GM12874 (cell line): ENCODE data around the gene BMPR2.

Source experiments
- TF ChIP-seq, protein P1 (sequence below): IDR thresholded peaks from 2 replicates; pipeline ENCODE4 v1.5.1; 2011; ENCODE audit warnings: low read depth, mild to moderate bottlenecking, control low read depth, low read length, moderate library complexity; ENCODE audit not compliant: insufficient read depth

Gene BMPR2

GRCh38 chr2:202479090-202479489 lies 103.0 kb downstream of the BMPR2 start:
- TF ChIP-seq, protein P1, sequence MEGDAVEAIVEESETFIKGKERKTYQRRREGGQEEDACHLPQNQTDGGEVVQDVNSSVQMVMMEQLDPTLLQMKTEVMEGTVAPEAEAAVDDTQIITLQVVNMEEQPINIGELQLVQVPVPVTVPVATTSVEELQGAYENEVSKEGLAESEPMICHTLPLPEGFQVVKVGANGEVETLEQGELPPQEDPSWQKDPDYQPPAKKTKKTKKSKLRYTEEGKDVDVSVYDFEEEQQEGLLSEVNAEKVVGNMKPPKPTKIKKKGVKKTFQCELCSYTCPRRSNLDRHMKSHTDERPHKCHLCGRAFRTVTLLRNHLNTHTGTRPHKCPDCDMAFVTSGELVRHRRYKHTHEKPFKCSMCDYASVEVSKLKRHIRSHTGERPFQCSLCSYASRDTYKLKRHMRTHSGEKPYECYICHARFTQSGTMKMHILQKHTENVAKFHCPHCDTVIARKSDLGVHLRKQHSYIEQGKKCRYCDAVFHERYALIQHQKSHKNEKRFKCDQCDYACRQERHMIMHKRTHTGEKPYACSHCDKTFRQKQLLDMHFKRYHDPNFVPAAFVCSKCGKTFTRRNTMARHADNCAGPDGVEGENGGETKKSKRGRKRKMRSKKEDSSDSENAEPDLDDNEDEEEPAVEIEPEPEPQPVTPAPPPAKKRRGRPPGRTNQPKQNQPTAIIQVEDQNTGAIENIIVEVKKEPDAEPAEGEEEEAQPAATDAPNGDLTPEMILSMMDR = no peak

- TF ChIP-seq, protein P1 = no peak
Measured at GRCh38 chr2:202479610-202480009, 103.5 kb downstream of the BMPR2 start.

DNA sequence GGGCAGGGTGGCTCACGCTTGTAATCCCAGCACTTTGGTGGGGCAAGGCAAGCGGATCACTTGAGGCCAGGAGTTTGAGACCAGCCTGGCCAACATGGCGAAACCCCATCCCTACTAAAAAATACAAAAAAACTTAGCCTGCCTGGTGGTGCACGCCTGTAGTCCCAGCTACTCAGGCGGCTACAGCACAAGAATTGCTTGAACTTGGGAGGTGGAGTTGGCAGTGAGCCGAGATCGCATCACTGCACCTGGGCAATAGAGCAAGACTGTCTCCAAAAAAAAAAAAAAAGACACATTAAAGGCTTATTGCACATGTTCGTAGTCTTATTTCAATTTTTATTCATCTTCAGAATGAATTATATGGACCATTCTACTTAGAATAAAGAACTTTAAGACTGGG lies 110.2 kb downstream of the BMPR2 start:
- TF ChIP-seq, protein P1 = no peak

DNA sequence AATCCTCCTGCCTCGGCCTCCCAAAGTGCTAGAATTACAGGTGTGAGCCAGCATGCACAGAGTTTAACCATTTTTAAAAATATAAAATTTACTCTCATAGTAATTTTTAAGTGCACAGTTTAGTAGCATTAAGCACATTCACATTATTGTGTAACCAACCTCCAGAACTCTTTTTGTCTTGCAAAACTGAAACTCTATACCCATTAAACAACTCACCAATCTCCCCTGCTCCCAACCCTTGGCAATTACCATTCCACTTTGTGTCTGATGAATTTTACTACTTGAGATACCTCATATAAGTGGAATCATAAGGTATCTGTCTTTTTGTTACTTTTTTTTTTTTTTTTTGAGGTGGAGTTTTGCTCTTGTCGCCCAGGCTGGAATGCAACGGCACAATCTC lies 112.5 kb downstream of the BMPR2 start:
- TF ChIP-seq, protein P1 = no peak

GRCh38 chr2:202490479-202490878 lies 114.4 kb downstream of the BMPR2 start:
- TF ChIP-seq, protein P1 = no peak

DNA sequence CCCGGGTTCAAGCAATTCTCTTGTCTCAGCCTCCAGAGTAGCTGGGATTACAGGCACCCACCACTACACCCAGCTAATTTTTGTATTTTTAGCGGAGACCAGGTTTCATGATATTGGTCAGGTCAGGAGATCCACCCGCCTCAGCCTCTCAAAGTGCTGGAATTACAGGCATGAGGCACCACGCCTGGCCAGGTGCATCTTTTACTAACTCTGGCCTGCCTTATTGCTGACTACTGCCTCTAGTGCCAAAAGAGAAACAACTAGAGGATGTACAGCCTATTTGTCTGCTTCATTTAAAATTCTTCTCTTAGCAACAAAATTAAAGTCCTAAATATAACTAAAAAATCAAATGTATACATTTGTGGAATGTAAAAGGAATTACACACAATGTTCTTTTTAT lies 115.4 kb downstream of the BMPR2 start:
- TF ChIP-seq, protein P1 = no peak

DNA sequence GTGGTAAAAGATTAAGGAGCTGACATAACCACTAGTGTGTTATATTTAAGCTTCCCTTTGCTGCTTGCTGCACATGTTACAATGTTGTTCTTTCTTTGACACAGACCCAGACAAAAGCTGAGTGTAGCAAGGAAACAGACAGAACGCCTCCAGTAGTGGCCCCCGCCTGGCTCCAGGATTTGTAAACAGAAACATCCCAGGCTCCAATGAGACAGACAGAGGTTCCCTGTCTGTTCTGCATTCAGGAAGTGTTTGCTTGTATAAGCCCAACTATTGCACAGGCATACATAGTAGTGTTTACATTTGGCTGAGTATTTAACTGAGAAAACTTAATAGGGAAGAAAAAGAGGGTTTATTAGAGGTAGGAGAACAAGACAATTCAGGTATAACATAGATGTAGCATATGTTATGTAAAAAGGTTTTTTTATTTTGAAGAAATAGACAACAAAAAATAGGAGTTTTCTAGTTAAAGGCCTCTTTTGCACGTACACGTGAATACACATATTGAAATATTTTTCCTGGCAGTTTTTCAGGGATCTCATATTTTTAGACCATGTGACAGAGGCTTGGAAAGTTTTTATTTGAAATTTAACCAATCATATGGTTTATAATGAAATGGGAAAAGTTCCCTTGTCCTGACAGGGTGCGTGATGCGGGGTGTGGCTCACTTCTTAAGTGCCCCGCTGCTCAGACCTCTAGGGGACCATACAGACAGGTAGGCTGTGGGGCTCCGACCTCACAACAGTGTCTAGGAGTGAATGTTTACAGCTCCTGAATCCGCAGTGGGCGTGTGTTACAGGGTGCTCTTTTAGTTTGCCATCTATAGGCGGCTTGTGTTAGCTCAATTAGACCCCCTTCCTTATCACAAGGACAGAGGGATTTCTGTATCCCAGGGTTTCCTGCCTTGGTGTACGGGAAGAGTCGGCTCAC lies 118.4 kb downstream of the BMPR2 start:
- TF ChIP-seq, protein P1 = no peak
